Prostate gland (tissue), 2 donors: ENCODE results near the gene VWA1. TPM values are rescaled to one million over a fixed set of nuclear protein-coding genes. Genes with fewer than 3 reads are reported as not detected.
"Not testable (repeated sequence)": the region's sequence is repeated elsewhere in the genome, so short reads cannot be mapped to it uniquely, and the experiment has no call there.

Source experiments
- DNase-seq: peaks from one replicate; pipeline ENCODE4 v3.0.0-alpha.2; 2019; ENCODE audit warnings: low spot score
- H3K27ac ChIP-seq, 2 donors: fragments of 200-600 bp; sonication (generic); 2 replicates each; pipeline ENCODE4 v1.5.1; 2017 to 2019
- H3K27me3 ChIP-seq: fragments of 200-600 bp; sonication (generic); replicated peaks from 2 replicates; pipeline ENCODE4 v1.5.1; 2019; ENCODE audit not compliant: insufficient read depth
- H3K36me3 ChIP-seq, 2 donors: fragments of 200-600 bp; sonication (generic); 1 replicate in 1 of 2; 2 replicates in 1 of 2; pipeline versions ENCODE4 v1.5.1 to v1.8.1; 2017 to 2019
- H3K4me1 ChIP-seq: fragments of 200-600 bp; sonication (generic); replicated peaks from 2 replicates; pipeline ENCODE4 v1.5.1; 2019
- H3K4me3 ChIP-seq, 2 donors: fragments of 200-600 bp; sonication (generic); 2 replicates each; pipeline ENCODE4 v1.5.1; 2017 to 2019
- H3K9me3 ChIP-seq: fragments of 200-600 bp; sonication (generic); 2 replicates; pipeline ENCODE4 v1.5.1; 2017
- CTCF ChIP-seq, 4 experiments: fragments of 200-600 bp in 2 of 4; fragments of 450-650 bp in 2 of 4; sonication (generic) in 2 of 4; IDR thresholded peaks; 1 replicate in 3 of 4; 2 replicates in 1 of 4; pipeline ENCODE4 v1.5.1; 2016 to 2019; ENCODE audit warnings: antibody characterized with exemption in 4 of 4, mild to moderate bottlenecking in 2 of 4, moderate library complexity in 2 of 4
- POLR2A ChIP-seq: fragments of 450-650 bp; IDR thresholded peaks from one replicate; pipeline ENCODE4 v1.6.1; 2016; ENCODE audit warnings: antibody characterized with exemption, mild to moderate bottlenecking
- POLR2AphosphoS5 ChIP-seq: sonication (generic); formaldehyde crosslinking; IDR thresholded peaks from one replicate; pipeline ENCODE4 v1.6.1; 2017; ENCODE audit warnings: antibody characterized with exemption
- WGBS: methylation state at CpG from one replicate; pipeline ENCODE4 v1.1.5; 2018; 5-methylcytosine and 5-hydroxymethylcytosine counted together
- intact Hi-C: fragments of 100-400 bp; cut with DNase I; formaldehyde crosslinking; loops from one replicate; pipeline ENCODE4 v1.14.2; 2022
- total RNA-seq, 2 donors: library from RNA; depleted of rRNA; stranded (reverse); fragments of >200 nt; gene quantifications; one replicate each; pipeline ENCODE4 v1.1.0, GENCODE V29; 2016

Gene VWA1
- total RNA-seq, 2 donors from 2014 or later, result 191 to 227 TPM

DNA sequence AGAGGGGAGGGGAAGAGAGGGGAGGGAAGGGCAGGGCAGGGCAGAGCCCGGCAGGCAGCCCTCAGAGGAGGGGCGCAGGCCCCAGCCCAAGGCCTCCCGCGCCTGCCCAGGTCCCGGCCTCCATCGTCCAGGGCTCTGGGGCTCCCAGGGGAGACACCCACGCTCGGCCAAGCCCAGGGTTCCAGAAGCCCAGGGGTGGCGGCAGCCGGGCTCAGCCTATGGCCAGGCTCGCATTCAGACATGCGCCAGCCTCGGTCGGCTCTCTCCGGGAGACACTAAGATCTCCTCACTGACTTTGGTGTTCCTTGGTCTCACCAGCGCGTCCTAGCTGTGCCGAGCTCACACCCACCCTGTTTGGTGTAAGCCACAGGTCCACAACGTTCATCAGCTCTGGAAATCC is 7.3 kb upstream of the VWA1 start:
- H3K9me3 ChIP-seq, result no peaks in the 10 kb centered on the region
- no peaks in the 10 kb centered on the region for H3K27me3 ChIP-seq
- no peaks in the 10 kb centered on the region for H3K36me3 ChIP-seq
- 68% methylated on average over 19 of the region's 19 CpGs for WGBS
- peaks cover 30% of the 10 kb centered on the region for H3K4me1 ChIP-seq
- no peak for DNase-seq
- no peak overlapping the region for H3K4me3 ChIP-seq
- peak overlapping the region in 1 of 2 donors; percentile 39 for H3K27ac ChIP-seq
- intact Hi-C loops, result no loop called here
- no peak for TF ChIP-seq CTCF (IDR thresholded peaks at IDR 0.05)
- no peak for TF ChIP-seq POLR2A
- TF ChIP-seq POLR2AphosphoS5, result no peak

GRCh38 chr1:1428967-1429366 is 6.5 kb upstream of the VWA1 start:
- WGBS, result 90% methylated on average over 6 of the region's 6 CpGs

GRCh38 chr1:1429671-1430073 is 5.8 kb upstream of the VWA1 start:
- Histone ChIP-seq H3K9me3 (no peaks in the 10 kb centered on the region), H3K4me1 (peaks cover 43% of the 10 kb centered on the region), H3K36me3 (no peaks in the 10 kb centered on the region), H3K27ac (peak overlapping the region; percentile 96), H3K4me3 (no peak overlapping the region), H3K27me3 (no peaks in the 10 kb centered on the region)
- WGBS, result 64% methylated on average over 6 of the region's 6 CpGs
- DNase-seq, result no peak
- intact Hi-C loops, result no loop called here
- no peak for TF ChIP-seq POLR2AphosphoS5
- TF ChIP-seq CTCF (IDR thresholded peaks at IDR 0.05), result no peak
- TF ChIP-seq POLR2A, result no peak

More at GRCh38 chr1:1428967-1429366, 6.5 kb upstream of the VWA1 start:
- H3K4me1 ChIP-seq, result peaks cover 36% of the 10 kb centered on the region
- DNase-seq, H3K27me3 ChIP-seq, H3K9me3 ChIP-seq, intact Hi-C loops, H3K4me3 ChIP-seq, H3K36me3 ChIP-seq: not testable (repeated sequence)
- peak overlapping the region in 1 of 2 donors; percentile 96 for H3K27ac ChIP-seq

DNA sequence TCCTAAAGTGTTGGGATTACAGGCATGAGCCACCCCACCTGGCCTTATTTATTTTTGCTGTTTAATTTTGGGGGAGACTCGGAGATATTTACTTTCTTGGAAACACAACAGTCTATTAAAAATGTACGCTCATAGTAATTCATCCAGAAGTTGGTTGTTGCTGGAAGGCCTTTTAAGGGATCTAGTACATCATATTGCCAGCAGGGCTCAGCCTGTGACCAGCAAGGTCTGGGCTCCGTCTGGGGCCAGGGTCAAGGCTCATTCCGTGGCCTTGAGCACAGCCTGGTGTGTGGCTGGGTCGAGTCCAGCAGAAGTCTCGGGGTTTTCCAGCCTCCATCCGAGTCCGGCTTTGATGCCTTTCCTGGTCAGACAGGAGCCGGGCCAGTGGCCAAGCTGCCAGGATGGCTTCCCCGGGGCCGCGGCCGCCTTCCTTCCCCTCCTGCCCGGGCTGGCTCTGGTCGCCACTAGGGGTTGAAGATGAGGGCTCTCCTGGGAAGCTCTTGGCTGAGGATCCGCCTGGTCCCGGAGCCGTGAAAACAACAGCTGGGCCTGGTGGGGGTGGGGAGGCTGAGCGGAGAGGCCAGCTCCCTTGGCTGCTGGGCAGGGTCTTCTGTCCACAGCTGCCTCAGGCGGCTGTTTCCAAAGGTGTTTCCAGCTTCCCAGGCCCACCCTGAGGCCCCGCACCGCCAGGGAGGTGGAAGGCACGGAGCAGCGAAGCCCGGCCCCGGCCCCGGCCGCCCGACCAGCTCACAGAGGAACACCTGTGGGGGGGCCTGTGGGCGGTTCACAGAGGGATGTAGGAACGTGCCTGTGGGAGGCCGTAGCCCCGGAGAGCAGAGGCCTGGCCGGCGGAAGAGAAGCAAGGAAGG is 5.1 kb upstream of the VWA1 start:
- Histone ChIP-seq H3K9me3 (no peaks in the 10 kb centered on the region), H3K27me3 (no peaks in the 10 kb centered on the region), H3K36me3 (no peaks in the 10 kb centered on the region), H3K27ac (peak overlapping the region; percentile 96), H3K4me1 (peaks cover 49% of the 10 kb centered on the region), H3K4me3 (no peak overlapping the region)
- peak; percentile 62 for DNase-seq
- peak in 2 of 4 experiments; percentile 31 for TF ChIP-seq CTCF (IDR thresholded peaks at IDR 0.05)
- peak; percentile 23 for TF ChIP-seq POLR2A
- TF ChIP-seq POLR2AphosphoS5, result peak; percentile 60
- intact Hi-C loops, result no loop called here
- 11% methylated on average over 35 of the region's 35 CpGs for WGBS

- no peak overlapping the region for H3K4me3 ChIP-seq
- no peak for DNase-seq
- peaks cover 50% of the 10 kb centered on the region for H3K4me1 ChIP-seq
- H3K27ac ChIP-seq, result peak overlapping the region; percentile 96
- H3K9me3 ChIP-seq, result no peaks in the 10 kb centered on the region
- no peaks in the 10 kb centered on the region for H3K36me3 ChIP-seq
- 44% methylated on average over 16 of the region's 18 CpGs for WGBS
- no peaks in the 10 kb centered on the region for H3K27me3 ChIP-seq
- TF ChIP-seq POLR2AphosphoS5, result no peak
- no peak for TF ChIP-seq POLR2A
- TF ChIP-seq CTCF (IDR thresholded peaks at IDR 0.05), result no peak
- intact Hi-C loops, result no loop called here
Measured at GRCh38 chr1:1430992-1431844, 4.3 kb upstream of the VWA1 start.
